NCI-H2029 treated with DMSO at 0.1 percent for 48 hours (cell line): Measurements from ENCODE around the gene ZBTB20.

ENCODE experiments used
- DNase-seq: peaks from one replicate; lab custom pipeline; 2025; lab: John Stamatoyannopoulos, UW

The ZBTB20 gene

DNA sequence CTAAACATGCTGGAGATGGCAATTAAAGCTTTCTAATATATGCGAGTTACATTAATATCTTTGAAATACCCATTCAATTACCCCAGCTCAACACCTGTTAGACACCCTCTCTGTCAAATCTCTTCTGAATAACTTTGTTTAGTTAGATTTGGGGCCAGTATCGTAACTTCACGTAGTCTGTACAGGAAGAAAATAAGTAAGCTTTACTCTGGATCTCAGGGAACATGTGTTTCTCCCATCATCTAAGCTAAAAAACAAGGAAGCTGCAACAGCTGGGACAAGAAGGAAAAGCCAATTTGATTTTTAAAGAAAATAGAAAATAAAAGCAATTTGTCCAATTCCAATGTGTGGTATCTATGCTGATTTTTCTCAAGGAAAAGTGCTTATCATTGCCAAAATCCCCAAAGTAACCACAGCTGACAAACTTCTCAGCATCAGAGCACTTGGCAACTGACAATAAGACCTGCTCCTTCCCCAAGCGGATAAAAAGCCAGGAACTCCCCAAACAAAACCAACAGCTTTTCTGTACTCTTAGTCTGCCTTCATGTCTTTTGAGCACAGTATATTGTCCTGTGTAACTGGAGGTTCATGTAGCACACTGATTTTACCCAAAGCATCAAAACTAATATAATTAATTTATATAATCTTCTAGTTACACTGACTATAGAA is 279.1 kb downstream of the ZBTB20 start:
- DNase-seq, result no peak

- no peak for DNase-seq
Observed at GRCh38 chr3:114867359-114867758, 279.7 kb downstream of the ZBTB20 start.

DNA sequence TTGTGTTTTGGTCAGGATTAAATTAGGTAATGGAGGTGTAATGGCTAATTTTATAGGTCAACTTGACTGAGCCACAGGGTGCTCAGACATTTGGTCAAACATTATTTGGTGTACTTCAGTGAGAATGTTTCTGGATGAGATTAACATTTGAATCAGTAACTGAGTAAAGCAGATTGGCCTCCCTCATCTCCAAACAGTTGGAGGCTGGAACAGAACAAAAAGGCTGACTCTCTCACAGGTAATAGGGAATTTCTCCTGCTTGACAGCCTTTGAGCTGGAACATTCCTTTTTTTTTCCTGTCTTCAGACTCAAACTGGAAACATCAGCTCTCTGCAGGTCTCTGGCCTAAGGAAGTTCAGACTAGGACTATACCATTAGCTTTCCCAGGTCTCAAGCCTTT is 280.7 kb downstream of the ZBTB20 start:
- no peak for DNase-seq

DNA sequence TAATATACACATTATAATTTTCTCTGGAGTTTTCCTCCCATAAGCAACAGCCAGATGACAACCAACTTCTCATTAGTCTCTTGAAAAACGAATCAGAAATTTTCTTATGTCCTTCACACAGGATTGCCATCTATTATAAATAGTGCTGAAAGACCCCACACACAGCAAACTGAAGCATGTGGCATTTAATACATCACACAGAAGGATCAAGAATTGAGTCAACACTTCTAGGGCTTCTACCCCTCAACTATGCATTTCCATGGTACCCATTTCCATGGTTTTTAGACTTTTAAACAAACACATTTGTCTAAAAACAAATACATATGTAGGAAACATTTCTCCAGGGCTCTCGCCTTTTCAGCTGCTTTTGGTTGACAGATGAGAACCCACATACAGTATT is 282.1 kb downstream of the ZBTB20 start:
- no peak for DNase-seq

DNA sequence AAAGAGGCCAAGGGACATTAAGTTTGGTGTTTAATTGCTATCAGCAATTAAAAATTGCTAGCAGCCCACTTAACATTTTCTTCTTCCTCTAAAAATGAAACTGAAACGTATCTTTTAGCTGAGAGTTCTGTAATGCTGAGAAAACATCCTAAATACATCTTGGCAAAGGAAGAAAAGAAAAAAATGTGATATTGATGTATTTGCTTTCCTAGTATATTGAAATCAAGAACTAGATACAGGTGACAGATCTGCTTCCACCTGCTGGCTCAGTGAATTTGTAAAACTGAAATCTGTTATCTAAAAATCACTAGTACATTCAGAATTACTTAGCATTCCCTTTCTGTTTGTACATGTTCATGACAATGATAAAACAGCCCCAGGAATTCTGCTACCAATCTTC is 283.2 kb downstream of the ZBTB20 start:
- peak; percentile 30 for DNase-seq

DNA sequence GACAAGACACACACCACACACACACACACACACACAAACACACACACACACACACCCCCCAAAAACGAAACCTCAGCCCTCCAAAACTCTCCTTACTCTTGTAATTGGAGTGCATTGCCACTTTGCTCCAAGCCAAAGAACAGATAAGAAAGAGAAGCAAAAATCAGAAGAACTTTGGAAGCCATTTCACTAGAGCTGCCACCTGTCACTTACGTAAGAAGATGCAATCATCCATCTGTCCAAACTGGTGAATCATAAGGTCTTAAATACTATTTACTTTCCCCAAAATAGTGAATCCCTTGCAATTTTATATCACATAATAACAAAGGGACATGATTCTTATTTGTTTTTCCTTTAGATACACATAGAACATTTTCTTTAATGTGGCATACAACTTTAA is 285.4 kb downstream of the ZBTB20 start:
- DNase-seq, result no peak

GRCh38 chr3:114860531-114860930 is 286.6 kb downstream of the ZBTB20 start:
- no peak for DNase-seq

GRCh38 chr3:114858329-114858728 is 288.8 kb downstream of the ZBTB20 start:
- no peak for DNase-seq

DNA sequence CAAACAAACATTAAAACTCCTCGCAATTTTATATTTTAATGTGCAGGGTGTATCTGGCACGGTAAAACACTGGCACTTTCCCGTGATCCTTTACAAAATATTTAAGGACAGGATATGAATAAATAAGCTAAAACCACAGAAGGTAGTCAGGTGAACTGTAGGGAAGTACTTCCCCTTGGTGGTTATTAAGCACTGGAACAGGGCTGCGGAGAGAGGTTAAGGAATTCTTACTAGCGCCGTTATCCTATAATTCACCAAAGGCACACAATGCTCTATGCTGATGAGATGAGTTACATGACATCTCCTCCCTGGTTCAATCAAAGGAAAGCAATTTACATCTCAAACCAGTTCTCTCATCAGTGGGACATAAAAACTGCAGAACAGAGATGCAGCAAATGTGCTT is 289.8 kb downstream of the ZBTB20 start:
- DNase-seq, result peak; percentile 97

GRCh38 chr3:114856835-114857234 is 290.3 kb downstream of the ZBTB20 start:
- no peak for DNase-seq

- DNase-seq, result no peak
Observed at GRCh38 chr3:114855839-114856238, 291.2 kb downstream of the ZBTB20 start.

DNA sequence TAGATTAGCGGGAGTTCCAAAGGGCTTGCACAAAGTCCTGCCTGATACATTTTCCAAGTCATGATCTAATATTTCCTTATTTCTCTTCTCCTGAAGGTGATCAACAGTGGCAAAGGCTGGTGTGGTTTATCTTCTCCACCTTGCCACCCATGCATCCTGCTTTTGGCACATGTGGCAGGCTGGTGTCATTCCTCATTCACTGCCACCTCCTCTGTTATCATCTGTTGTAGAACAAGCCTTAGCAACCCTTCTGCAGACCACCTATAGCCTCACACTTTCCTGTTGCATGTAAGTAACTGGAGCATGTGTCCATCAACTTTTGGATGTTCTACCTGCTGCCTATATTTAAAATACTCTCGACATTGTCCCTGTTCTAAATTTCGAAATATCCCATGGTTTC is 294.1 kb downstream of the ZBTB20 start:
- no peak for DNase-seq

DNA sequence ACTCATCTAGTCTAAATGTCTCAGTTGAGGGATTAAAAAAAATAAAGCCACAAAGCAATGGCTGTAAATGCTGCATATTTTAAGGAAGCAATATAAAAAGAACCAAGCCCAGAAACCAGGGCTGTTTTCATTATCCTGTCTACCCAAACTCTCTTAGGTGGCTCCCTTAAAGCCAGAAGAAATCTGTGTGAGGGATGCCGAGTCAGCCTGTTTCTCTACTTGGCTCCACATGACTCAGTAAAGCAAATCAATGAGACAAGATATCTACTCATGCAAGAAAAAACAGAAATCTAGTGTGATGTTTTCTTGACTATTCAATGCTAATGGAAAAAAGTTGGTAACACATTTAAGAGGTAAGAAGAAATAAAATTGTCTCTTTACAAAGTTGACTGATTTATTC is 296.2 kb downstream of the ZBTB20 start:
- DNase-seq, result no peak

DNA sequence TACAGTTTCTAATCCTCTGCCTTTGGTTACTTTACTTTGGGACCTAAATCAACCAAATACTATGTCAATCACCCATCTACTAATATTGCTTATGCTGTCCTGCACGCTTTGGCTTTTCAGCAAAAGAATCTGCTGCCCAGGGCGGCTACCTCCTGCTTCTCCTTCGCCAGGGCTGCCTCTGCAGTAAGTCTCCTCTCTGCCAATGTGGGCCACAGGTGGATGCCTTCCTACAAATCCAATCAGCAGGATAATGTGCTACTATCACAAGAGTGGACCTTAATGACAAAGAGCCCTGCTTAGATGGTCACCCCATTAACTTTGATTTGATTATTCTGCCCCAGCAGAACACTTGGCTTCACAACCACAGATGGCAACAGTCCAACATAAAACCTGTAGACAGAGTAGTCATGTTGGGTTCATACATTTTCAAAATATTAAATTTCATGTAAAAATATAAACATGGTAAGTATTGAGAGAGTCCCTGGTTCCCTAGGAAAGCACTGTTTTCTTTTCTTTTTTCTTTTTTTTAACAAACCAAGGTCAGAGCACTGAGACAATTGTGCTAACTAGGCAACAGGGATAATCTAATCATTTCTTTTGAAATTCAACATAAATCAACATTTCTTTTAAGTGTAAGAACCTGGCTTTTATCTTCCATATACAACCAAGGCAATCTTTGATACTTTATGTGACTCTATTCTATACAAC is 298.3 kb downstream of the ZBTB20 start:
- peak; percentile 52 for DNase-seq

DNA sequence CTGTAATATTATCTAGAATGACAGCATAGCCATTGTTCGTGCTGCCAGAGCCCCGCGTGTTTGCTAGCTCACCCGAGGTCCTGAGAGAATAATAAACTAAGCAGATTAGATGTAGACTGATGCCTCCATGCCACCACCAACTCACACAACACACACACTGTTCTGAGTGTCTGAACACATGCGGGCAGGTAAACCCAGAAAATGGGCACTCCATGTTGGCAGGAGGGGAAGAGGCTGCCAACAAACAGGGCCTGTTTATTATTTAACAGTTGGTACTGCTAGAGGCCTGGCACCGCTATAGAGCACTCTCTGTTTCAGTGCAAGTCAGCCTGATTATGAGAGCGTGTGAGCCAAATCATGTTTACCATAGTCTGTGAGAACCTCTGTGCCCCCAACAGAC is 299.0 kb downstream of the ZBTB20 start:
- DNase-seq, result peak; percentile 86

- no peak for DNase-seq
Observed at GRCh38 chr3:114847564-114847963, 299.5 kb downstream of the ZBTB20 start.

DNA sequence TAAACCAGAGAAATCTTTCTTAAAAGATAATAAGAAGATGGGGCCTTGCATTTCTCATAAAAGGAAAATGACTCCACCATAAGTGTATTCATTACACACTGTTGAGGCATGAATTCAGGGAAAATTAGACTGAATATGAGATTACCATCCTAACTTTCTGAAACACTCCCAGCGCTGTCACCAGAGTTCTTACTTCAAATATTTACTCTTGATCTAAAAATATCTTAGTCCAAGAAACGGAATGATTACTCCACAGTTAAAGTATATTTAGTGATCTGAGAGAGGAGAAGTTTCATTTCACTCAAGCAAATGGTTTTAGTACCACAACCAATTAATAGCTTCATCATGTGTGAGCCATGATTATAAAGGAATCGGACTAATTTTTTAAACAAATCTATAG is 300.3 kb downstream of the ZBTB20 start:
- no peak for DNase-seq

GRCh38 chr3:114846252-114846651 is 300.8 kb downstream of the ZBTB20 start:
- DNase-seq, result no peak

- no peak for DNase-seq
Observed at GRCh38 chr3:114841515-114841914, 305.6 kb downstream of the ZBTB20 start.

- no peak for DNase-seq
Observed at GRCh38 chr3:114839476-114839875, 307.6 kb downstream of the ZBTB20 start.

GRCh38 chr3:114838025-114838424 is 309.1 kb downstream of the ZBTB20 start:
- no peak for DNase-seq

DNA sequence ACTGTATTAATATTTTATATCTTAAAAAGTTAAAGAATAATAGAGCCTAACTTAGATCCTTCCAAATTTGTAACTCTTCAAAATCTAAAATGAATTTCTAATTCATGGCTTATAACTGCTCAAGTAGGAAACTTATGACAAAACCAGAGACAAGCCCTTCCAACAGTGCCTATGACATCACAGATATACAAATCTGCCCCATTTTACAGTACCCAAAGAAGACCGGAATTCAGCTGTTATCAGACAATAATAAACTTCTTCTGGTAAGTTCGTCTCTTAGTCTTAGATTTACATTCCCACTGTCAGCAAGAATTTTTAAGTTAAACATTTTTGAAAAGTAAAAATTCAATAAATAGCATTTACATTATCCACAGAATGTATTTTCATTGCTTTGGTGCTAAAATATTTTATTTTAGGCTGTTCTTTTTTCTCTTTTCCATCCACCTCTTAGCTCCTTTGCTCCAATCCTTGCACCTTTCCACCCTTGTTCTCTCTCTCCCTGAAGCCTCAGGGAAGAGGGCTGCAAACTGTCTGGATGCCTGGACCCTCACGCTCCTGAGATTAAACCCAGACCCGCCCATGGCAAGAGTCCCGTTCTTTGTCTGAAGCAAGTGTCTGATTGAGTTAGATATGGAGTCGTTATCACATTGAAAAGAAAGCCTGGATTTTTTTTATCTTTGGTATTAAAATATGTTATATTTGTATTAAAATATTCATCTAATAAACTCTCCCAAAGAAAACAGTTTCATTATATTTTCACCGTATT is 312.7 kb downstream of the ZBTB20 start:
- DNase-seq, result no peak

DNA sequence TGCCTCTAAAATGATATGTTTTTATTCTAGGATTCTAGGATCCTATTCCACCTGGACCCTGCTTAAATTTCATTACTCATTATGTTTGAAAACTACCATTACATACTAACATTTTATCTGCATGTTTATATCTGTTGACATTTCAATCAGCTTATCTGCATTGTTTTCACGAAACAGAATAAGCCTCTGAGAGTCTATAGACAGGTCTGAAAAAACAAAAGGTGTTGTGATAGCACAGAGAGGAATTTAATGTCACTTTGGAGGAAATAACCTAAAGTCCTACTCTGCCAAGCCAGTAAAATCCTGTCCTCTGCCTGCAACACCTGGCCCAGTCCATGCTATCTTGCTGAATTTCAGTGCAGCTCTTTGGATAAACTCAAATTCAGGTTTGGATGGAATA is 315.2 kb downstream of the ZBTB20 start:
- peak; percentile 23 for DNase-seq
